Caki2 (cell line): Measurements from ENCODE around the gene TMEM161A. TPM values are rescaled to one million over a fixed set of nuclear protein-coding genes. Genes with fewer than 3 reads are reported as not detected.
"Not testable (repeated sequence)": the region's sequence is repeated elsewhere in the genome, so short reads cannot be mapped to it uniquely, and the experiment has no call there.

Source experiments
- DNase-seq: peaks from one replicate; pipeline ENCODE4 v3.0.0-alpha.2; 2015; ENCODE audit warnings: low read depth
- in situ Hi-C: cut with HindIII; loops from 2 replicates; pipeline ENCODE4 v1.10.0; 2016; ENCODE audit warnings: low sequenced_read_pairs, low pct_unique_long_range_greater_than_20kb, mixed read lengths
- total RNA-seq: library from RNA; depleted of rRNA; stranded (reverse); fragments of >200 nt; shearing (Covaris generic); gene quantifications from 2 replicates; pipeline ENCODE4 v1.2.3, GENCODE V29; 2014; ENCODE audit warnings: low replicate concordance

The TMEM161A gene
- total RNA-seq, 1 experiment from 2014 or later, result 32.3 TPM

- in situ Hi-C loops, result no loop called here
- DNase-seq, result no peak
Observed at GRCh38 chr19:19160461-19161035, 22.3 kb upstream of the TMEM161A start.

GRCh38 chr19:19159534-19159933, 21.3 kb upstream of the TMEM161A start:
- in situ Hi-C loops, result no loop called here
- no peak for DNase-seq

GRCh38 chr19:19157808-19158207, 19.5 kb upstream of the TMEM161A start:
- DNase-seq, result no peak

GRCh38 chr19:19155495-19156219, 17.4 kb upstream of the TMEM161A start:
- in situ Hi-C loops, result no loop called here
- no peak for DNase-seq

More at GRCh38 chr19:19157808-19158207, 19.5 kb upstream of the TMEM161A start:
- in situ Hi-C loops, result no loop called here

- no peak for DNase-seq
- in situ Hi-C loops, result no loop called here
Observed at GRCh38 chr19:19154768-19155494, 16.7 kb upstream of the TMEM161A start.

- no peak for DNase-seq
- in situ Hi-C loops, result no loop called here
Observed at GRCh38 chr19:19152668-19153384, 14.5 kb upstream of the TMEM161A start.

- DNase-seq, result no peak
- in situ Hi-C loops, result no loop called here
Observed at GRCh38 chr19:19151418-19151817, 13.1 kb upstream of the TMEM161A start.

- in situ Hi-C loops, result no loop called here
- no peak for DNase-seq
Observed at GRCh38 chr19:19149435-19149834, 11.2 kb upstream of the TMEM161A start.

- in situ Hi-C loops, DNase-seq: not testable (repeated sequence)
Observed at GRCh38 chr19:19148504-19148903, 10.2 kb upstream of the TMEM161A start.

- in situ Hi-C loops, result no loop called here
- DNase-seq, result no peak
Observed at GRCh38 chr19:19147344-19147743, 9.1 kb upstream of the TMEM161A start.

GRCh38 chr19:19146865-19147264, 8.6 kb upstream of the TMEM161A start:
- in situ Hi-C loops, result no loop called here

GRCh38 chr19:19145684-19146608, 7.7 kb upstream of the TMEM161A start:
- in situ Hi-C loops, result no loop called here
- DNase-seq, result peak; percentile 49

More at GRCh38 chr19:19146865-19147264, 8.6 kb upstream of the TMEM161A start:
- no peak for DNase-seq

- in situ Hi-C loops, result no loop called here
- no peak for DNase-seq
Observed at GRCh38 chr19:19145281-19145680, 7.0 kb upstream of the TMEM161A start.

GRCh38 chr19:19142347-19142746, 4.1 kb upstream of the TMEM161A start:
- DNase-seq, result no peak
- in situ Hi-C loops, result no loop called here

- peak; percentile 46 for DNase-seq
- in situ Hi-C loops, result no loop called here
Observed at GRCh38 chr19:19140476-19140875, 2.2 kb upstream of the TMEM161A start.

GRCh38 chr19:19139876-19140229, 1.6 kb upstream of the TMEM161A start:
- in situ Hi-C loops, result no loop called here
- no peak for DNase-seq

- in situ Hi-C loops, result no loop called here
Observed at GRCh38 chr19:19137556-19138108, 646 bp downstream of the TMEM161A start.

More at GRCh38 chr19:19137556-19138108, 646 bp downstream of the TMEM161A start:
- DNase-seq, result no peak
